HG02884 (cell line): ENCODE measurements around the gene CPS1.

Source experiments
- ATAC-seq: cut with Tn5 transposase; IDR thresholded peaks from one replicate; pipeline ENCODE4 v1.9.1; 2021; ENCODE audit warnings: mild to moderate bottlenecking, moderate library complexity; ENCODE audit not compliant: unreplicated experiment

CPS1 gene

DNA sequence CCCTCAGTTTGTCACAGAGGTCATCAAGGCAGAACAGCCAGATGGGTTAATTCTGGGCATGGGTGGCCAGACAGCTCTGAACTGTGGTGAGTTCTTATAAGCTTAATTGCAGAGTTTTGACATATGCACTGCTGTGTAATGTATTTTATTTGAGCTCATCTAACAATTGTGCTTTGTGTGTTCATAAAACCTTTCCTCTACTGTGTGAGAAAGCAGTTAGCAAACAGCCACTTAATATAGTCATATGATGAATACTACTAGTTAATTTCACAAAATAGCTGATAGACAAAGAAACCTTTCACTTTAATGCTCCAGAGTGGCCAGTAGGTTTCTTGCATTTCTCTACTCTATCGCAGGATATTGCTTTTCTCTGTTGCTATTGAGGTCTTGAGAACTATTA is 43.1 kb downstream of the CPS1 start:
- ATAC-seq = no peak

DNA sequence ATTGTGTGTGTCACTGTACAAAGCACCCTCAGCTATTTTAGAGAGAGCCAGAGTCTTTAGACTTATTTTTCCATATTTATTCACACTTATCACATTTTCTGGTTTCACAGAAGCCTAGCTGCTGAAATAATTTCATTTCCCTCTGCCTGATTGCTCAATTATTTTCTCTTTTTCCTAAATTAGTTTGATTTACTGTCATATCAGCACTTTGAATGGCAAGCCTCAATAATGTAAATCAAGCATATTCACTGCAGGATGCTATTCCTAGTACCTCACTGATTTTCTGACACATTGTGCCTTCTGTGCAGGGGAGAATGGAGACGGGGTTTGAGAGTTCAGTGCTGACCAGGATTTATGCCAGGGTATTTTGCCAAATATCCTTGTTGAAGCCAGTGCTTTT is 48.3 kb downstream of the CPS1 start:
- no peak for ATAC-seq

DNA sequence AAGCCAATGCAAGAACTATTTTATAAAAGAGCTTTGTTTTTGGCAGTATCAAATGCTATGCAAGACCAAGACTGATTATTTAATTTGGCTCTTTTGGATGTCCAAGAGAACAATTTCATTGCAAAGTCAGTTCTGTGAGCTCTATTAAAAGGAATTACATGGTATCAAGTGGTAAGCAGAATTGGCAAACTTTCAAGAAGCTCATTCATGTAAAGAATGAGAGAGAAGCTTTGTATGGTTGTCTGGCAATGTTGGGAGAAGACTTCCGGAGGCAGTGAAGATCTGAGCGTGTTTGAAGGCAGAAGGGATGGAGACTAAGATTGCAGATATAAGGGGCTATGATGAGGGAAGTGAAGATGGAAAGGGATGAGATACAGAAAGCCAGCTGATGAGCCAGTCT is 49.6 kb downstream of the CPS1 start:
- no peak for ATAC-seq

DNA sequence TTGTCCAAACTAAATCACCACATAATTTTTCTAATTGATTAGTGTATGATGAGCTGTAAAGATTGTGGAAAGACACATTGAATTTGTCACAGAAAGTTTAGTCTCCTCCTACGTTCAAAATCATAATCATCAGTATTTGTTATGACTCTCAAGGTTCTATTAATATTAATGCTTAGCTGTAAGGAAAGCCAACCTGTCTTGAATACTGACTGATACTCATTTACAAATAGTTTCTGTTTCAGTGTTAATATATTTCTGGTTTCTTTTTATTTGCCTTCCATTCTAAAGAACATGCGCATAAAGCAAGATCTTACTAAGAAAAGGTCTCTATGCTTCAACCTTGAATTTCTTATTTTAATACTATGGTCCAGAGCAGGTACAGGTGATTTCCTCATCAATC is 55.1 kb downstream of the CPS1 start:
- peak; percentile 76 for ATAC-seq

DNA sequence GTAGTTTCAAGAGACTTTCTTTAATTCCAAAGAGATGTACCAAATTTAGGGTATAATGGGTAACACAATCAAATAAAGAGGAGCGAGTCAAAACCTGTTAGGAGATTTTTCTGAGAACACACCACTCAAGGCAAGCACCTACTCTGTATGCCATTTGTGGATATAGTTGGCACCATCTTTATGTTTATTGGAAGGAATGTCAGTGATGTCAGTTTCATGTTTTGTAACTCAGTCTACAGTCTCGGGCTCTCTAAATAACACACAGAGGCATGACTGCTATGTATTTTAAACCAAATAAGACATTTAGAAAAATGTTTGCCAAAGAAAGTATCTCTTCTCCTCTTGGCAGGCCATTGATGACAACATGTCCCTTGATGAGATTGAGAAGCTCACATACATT is 59.7 kb downstream of the CPS1 start:
- ATAC-seq = no peak

DNA sequence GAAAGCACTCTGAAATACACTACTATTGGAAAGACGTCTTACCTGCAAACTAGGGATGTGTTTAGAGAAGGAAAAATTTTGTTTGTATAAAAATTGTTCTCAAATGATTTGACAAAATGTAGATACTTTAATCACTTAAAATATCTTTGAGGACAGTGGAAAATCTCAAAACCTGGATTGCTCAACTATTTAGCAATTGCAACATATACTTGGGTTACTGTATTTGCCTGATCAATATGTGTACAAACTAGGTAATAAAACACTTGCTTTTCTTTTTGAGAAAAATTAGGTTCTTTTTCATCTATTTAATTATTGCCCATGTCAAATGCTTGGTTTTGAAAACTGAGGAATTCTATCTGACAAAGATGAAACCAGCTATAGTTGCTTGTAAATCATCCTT is 60.9 kb downstream of the CPS1 start:
- no peak for ATAC-seq

DNA sequence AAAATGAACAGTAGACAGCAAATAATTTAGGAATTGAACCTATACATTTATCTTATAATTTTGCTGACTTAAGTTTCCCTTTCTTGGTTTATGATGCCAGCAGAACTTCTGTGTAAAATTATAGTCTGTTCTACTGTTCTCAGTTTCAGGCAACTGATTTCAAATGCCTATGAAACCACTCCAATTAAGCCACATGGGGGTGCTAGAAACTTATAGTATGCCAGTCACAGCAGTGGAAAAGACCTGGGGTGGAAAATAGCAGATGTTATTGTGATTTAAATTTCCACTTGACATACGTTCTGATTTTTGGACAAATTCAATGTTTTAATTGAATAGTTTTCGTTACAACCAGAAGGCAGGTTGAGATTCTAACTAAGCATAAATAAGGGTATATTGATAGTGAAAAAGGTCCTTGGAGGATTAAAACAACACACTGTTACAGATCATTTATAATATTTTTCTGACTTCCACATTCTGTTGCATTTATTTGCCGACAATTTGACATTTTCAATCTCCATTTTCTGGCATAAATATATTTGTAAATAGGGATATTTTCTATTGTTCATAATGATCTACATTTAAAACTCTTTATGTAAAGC is 61.4 kb downstream of the CPS1 start:
- peak; percentile 89 for ATAC-seq

GRCh38 chr2:210620456-210620855 is 64.1 kb downstream of the CPS1 start:
- ATAC-seq = no peak

DNA sequence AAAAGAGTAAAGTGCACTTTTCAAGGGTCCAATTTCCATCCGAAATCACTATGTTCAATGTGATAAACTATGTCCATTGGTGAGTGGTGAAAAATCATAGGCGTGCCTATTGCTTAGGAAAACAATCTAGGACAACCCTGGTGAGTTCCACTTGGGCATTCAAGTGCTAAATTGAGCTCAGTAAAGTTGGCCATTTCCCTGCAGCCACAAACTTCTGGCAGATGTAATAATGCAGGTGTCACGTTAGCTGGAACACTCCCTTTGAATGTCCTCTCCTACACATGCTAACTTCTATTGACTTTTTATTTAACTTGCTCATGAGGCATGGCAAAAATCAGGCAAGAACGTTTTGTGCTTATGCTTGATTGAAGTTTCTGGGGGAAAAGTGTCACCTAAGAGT is 67.1 kb downstream of the CPS1 start:
- no peak for ATAC-seq

GRCh38 chr2:210626849-210627248 is 70.5 kb downstream of the CPS1 start:
- ATAC-seq = no peak

DNA sequence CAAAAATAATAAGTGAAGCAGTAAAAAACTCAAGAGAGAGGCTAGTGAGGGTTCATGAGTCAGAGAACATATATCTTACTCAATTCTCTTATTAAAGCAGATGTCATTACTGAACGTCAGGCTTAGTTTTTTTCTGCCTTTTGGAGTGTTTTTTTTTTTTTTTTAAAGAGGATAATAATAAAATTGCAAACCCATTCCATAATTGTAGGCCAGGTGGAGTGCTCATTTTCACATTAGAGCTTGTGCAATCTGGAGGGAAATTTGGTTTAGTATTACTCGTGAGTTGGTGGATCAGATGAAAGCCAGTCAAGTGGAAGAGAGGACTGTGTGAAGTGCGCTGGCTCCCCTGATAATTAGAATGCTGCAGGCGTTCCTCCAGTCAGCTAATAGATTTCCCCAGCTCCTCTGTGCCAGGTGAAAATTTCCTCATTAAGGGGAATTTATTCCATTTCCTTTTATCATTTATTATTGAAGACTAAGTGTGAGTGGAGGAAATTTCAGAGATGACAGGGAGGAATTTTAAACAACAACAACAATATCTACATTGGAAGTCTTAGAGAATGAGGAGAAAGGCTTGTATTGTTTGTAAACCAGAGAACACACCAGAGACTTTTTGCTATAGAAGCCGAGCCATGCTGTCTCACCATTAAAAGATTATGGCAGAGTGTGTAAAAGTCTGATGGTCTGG is 74.6 kb downstream of the CPS1 start:
- no peak for ATAC-seq

DNA sequence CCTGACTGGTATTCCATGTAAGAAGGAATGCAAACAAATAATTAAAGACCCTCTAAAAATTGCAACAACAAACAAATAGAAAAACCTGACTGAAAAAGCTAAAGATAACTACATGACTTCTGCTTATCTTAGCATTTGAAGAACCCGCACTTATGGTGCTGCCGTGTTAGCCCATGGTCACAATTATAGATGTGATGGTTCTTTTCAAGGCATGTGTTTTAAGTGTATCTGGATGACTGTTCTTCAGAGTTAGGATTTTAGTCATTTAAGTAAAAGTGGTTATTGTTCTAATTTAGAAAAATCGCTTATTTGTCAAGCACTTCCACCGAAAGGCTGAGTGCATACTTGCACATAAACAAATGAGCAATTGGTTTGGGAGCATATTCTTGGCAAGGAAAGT is 77.3 kb downstream of the CPS1 start:
- no peak for ATAC-seq

DNA sequence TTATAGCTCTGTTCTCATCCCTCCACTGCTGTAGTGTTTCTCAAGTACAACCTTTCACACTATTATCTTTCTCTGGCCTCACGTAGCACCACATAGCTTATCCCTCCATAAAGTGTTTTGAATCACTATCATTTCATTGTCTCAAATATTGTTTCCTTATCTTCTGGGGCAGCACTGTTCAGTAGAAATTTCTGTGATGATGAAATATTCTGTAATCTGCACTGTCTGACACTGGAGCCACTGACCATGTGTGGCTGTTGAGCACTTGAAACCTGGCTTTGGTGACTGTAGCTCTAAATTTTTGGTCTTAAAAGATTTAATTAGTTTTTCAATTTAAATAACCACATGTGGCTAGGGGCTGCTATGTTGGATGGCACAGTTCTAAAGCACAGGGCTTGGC is 78.9 kb downstream of the CPS1 start:
- no peak for ATAC-seq

- ATAC-seq = no peak
These were observed 85.9 kb downstream of the CPS1 start for GRCh38 chr2:210642333-210642732.

DNA sequence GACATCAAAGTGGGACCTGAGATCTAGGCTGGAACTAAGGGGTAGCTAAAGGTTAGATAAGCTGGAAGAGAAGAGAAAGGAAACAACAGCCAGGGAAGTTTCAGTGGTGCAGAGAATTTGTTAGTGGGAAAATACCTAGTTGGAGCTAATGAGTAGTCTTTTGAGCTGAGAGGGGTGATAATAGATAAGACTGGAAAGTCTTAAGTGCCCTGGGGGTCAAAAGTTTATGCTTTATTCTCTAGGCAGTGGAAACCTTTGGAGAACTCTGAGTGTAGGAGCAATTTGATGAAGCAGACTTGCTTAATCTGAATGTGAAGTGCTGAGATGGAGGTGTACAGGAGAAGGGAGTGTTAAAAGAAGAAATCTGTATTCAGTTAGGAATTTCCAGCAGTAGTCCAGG is 90.8 kb downstream of the CPS1 start:
- ATAC-seq = no peak

- ATAC-seq = no peak
These were observed 97.7 kb downstream of the CPS1 start for GRCh38 chr2:210654091-210654490.

GRCh38 chr2:210655229-210655975 is 99.0 kb downstream of the CPS1 start:
- no peak for ATAC-seq

DNA sequence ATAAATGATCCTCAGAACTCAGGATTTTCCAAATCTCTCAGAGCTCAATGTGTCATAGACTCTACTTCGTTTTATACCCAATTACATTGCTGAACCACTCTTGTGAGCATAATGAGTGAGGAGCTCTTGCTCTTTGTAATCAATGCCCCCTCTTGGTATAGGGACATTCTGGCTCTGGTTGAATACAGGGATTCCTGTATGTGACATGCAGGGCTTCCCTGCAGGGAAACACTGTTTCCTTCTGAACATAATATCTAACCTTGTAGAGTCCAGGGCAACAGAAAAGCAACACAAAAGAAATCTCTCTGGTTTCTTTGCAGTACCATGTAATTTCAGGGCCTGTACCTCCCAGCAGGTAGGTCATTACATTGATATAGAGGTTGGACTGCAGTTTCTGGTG is 101.5 kb downstream of the CPS1 start:
- no peak for ATAC-seq

DNA sequence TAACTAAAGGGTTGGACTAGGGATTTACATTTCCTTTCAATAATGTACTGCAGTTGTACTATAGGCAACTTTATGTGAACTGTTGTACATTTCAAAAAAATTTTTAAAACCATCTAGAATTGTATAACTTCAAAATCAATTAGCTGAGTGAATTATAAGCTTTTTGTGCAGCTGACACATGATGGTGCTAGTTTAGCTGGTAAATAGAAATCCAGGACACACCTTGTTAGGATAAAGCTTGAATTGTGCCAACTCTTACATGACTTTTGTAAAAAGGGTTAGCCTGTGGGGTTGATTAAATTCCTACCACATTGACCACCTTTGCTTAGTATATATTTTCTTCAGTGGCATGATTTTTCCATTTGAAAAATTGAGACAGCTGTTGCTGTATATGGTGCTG is 104.4 kb downstream of the CPS1 start:
- no peak for ATAC-seq

DNA sequence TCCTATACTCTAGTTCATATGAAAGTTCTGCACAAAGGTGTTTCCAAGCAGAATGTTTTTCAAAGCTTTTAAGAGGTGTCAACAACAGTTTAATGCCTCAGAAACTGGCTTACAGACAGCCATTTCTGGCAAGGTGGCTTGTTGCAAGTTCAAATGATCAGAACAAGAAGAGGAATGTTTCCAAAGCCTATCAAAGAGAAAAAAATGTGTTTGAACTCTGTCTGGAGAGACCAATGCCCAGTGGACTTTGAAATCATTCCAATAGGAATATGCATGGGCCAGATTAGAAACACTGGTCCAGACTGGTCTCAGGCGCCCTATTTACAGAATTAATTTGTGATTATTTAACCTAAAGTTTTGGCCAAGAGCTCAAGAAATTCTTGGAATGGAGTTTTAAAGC is 106.2 kb downstream of the CPS1 start:
- ATAC-seq = no peak

- ATAC-seq = no peak
These were observed 107.3 kb downstream of the CPS1 start for GRCh38 chr2:210663631-210664089.

DNA sequence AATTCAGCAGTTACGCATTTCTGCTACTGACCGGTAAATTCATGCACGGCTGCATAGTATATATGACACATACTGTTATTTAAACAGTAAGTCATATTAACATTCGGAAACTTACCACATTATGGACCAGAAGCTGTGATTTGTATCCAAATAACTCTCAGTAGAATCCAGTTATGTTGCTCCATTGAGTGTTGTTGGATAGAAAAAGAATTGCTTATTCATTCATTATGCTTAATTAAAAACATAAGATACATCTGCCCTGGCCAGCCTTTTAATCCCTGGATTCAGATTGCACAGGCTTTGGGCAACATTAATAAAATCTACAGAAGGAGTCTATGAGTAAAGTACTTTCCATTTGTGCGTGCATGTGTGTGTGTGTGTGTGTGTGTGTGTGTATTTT is 111.3 kb downstream of the CPS1 start:
- no peak for ATAC-seq
